Measurements from ENCODE around the gene OTUD1.

Gene OTUD1

GRCh38 chr10:23457632-23458417, 18.9 kb downstream of the OTUD1 start:
- CTCF ChIA-PET, result no interaction called here
- TF ChIP-seq FOXM1 (IDR thresholded peaks at IDR 0.05; ENCODE audit: borderline replicate concordance) (no peak), FOXA1 (IDR thresholded peaks at IDR 0.05) (no peak), TARDBP (IDR thresholded peaks at IDR 0.05) (no peak), SUZ12 (IDR thresholded peaks at IDR 0.05) (no peak), ARNT (IDR thresholded peaks at IDR 0.05) (no peak), FOXK2 (IDR thresholded peaks at IDR 0.05) (no peak), CTBP1 (IDR thresholded peaks at IDR 0.05; ENCODE audit: borderline replicate concordance) (no peak), BHLHE40 (IDR thresholded peaks at IDR 0.05; ENCODE audit: borderline replicate concordance) (no peak), ELF4 (IDR thresholded peaks at IDR 0.05) (no peak), ZNF384 (IDR thresholded peaks at IDR 0.05) (no peak), HDGF (IDR thresholded peaks at IDR 0.05; ENCODE audit: borderline replicate concordance) (no peak), LEF1 (IDR thresholded peaks at IDR 0.05; ENCODE audit: borderline replicate concordance) (no peak), NFRKB (IDR thresholded peaks at IDR 0.05) (no peak), SP1 (IDR thresholded peaks at IDR 0.05) (no peak), L3MBTL2 (conservative IDR thresholded peaks at IDR 0.05) (no peak)
- TF ChIP-seq, protein P1, sequence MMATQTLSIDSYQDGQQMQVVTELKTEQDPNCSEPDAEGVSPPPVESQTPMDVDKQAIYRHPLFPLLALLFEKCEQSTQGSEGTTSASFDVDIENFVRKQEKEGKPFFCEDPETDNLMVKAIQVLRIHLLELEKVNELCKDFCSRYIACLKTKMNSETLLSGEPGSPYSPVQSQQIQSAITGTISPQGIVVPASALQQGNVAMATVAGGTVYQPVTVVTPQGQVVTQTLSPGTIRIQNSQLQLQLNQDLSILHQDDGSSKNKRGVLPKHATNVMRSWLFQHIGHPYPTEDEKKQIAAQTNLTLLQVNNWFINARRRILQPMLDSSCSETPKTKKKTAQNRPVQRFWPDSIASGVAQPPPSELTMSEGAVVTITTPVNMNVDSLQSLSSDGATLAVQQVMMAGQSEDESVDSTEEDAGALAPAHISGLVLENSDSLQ (IDR thresholded peaks at IDR 0.05), result no peak
- DNase-seq (ENCODE audit: extremely low spot score), result no peak
- POLR2A ChIA-PET, result no interaction called here

- TF ChIP-seq SP1 (IDR thresholded peaks at IDR 0.05) (no peak), SUZ12 (IDR thresholded peaks at IDR 0.05) (no peak), L3MBTL2 (conservative IDR thresholded peaks at IDR 0.05) (no peak), FOXA1 (IDR thresholded peaks at IDR 0.05) (no peak)
- ChIA-PET CTCF (no interaction called here), POLR2A (no interaction called here)
- no peak for DNase-seq (ENCODE audit: extremely low spot score)
Measured at GRCh38 chr10:23459308-23459939, 20.5 kb downstream of the OTUD1 start.

DNA sequence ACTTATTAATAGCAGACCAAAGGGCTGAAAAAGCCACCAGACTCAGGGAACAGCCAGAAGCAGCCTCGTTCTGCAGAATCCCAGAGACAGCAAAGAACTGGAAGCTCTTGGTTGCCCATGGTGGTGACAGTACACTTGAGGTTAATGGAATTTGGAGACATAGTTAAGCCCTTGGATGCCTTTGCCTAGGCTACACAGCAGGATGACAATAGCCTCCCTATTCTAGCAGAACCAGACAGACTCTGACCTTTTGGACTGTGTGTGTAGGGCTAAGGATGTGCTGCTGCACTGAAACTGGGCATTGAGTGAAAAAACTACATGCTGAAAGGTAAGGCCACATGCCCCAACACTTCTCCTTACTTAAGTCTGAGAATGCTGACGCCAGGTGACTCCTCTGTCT, 22.7 kb downstream of the OTUD1 start:
- POLR2A ChIA-PET, result interaction anchor here (0.6 kb wide), 1 partner anchor 14 kb away, joined by 3 read pairs; no protein-coding TSS in a partner anchor
- CTCF ChIA-PET, result no interaction called here
- no peak for DNase-seq (ENCODE audit: extremely low spot score)
- TF ChIP-seq SUZ12 (IDR thresholded peaks at IDR 0.05) (no peak), TARDBP (IDR thresholded peaks at IDR 0.05) (no peak), FOXK2 (IDR thresholded peaks at IDR 0.05) (no peak), NFRKB (IDR thresholded peaks at IDR 0.05) (no peak), HDGF (IDR thresholded peaks at IDR 0.05; ENCODE audit: borderline replicate concordance) (no peak), FOXA1 (IDR thresholded peaks at IDR 0.05) (no peak), L3MBTL2 (conservative IDR thresholded peaks at IDR 0.05) (no peak), FOXM1 (IDR thresholded peaks at IDR 0.05; ENCODE audit: borderline replicate concordance) (no peak), BHLHE40 (IDR thresholded peaks at IDR 0.05; ENCODE audit: borderline replicate concordance) (no peak), ARNT (IDR thresholded peaks at IDR 0.05) (no peak), ZNF384 (IDR thresholded peaks at IDR 0.05) (no peak), ELF4 (IDR thresholded peaks at IDR 0.05) (no peak), CTBP1 (IDR thresholded peaks at IDR 0.05; ENCODE audit: borderline replicate concordance) (no peak), LEF1 (IDR thresholded peaks at IDR 0.05; ENCODE audit: borderline replicate concordance) (no peak), SP1 (IDR thresholded peaks at IDR 0.05) (no peak)
- TF ChIP-seq, protein P1 (IDR thresholded peaks at IDR 0.05), result no peak

DNA sequence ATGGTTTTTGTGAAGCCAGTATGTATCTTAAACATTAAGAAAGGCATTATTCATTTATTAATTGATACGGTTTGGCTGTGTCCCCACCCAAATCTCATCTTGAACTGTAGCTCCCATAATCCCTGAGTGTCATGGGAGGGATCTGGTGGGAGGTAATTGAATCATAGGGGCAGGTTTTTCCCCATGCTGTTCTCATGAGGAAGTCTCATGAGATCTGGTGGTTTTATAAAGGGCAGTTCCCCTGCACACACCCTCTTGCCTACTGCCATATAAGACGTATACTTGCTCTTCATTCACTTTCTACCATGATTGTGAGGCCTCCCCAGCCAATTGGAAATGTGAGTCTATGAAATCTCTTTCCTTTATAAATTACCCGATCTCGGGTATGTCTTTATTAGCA, 28.1 kb downstream of the OTUD1 start:
- TF ChIP-seq TARDBP (IDR thresholded peaks at IDR 0.05) (no peak), SUZ12 (IDR thresholded peaks at IDR 0.05) (no peak)
- CTCF ChIA-PET, result no interaction called here
- POLR2A ChIA-PET, result no interaction called here
- DNase-seq (ENCODE audit: extremely low spot score), result no peak

DNA sequence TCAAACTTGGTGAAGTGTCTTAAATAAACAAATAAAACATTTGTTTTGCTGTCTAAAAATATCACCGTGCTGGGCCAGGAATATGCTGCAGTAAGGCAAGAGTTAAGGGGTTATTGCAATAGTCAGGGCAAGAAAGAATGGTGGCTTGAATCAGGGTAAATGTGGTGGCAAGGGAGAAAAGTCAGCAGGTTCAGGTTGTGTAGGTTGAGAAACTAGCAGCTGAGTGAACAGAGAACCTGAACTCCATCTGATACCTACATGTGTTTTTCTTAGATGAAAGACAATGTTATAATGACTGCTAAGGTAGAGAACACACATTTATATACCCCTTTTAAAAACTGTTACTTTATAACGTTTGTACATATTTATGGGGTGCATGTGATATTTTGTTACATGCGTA, 28.7 kb downstream of the OTUD1 start:
- TF ChIP-seq HDGF (IDR thresholded peaks at IDR 0.05; ENCODE audit: borderline replicate concordance), result no peak
- TF ChIP-seq SP1 (IDR thresholded peaks at IDR 0.05), result no peak
- no peak for TF ChIP-seq FOXA1 (IDR thresholded peaks at IDR 0.05)
- TF ChIP-seq ARNT (IDR thresholded peaks at IDR 0.05), result no peak
- no peak for TF ChIP-seq BHLHE40 (IDR thresholded peaks at IDR 0.05; ENCODE audit: borderline replicate concordance)
- no peak for TF ChIP-seq ZNF384 (IDR thresholded peaks at IDR 0.05)
- TF ChIP-seq FOXM1 (IDR thresholded peaks at IDR 0.05; ENCODE audit: borderline replicate concordance), result no peak
- TF ChIP-seq, protein P1 (IDR thresholded peaks at IDR 0.05), result no peak
- no peak for TF ChIP-seq NFRKB (IDR thresholded peaks at IDR 0.05)
- TF ChIP-seq SUZ12 (IDR thresholded peaks at IDR 0.05), result no peak
- TF ChIP-seq CTBP1 (IDR thresholded peaks at IDR 0.05; ENCODE audit: borderline replicate concordance), result no peak
- TF ChIP-seq L3MBTL2 (conservative IDR thresholded peaks at IDR 0.05), result no peak
- no peak for TF ChIP-seq TARDBP (IDR thresholded peaks at IDR 0.05)
- TF ChIP-seq ELF4 (IDR thresholded peaks at IDR 0.05), result no peak
- TF ChIP-seq FOXK2 (IDR thresholded peaks at IDR 0.05), result no peak
- no peak for TF ChIP-seq LEF1 (IDR thresholded peaks at IDR 0.05; ENCODE audit: borderline replicate concordance)
- ChIA-PET CTCF (no interaction called here), POLR2A (no interaction called here)
- DNase-seq (ENCODE audit: extremely low spot score), result no peak
